ENCODE data around the gene TSPAN8.

Gene TSPAN8

GRCh38 chr12:71139153-71139735 lies 18.6 kb downstream of the TSPAN8 start:
- TF ChIP-seq CTCF (IDR thresholded peaks at IDR 0.05; ENCODE audit: extremely low read depth, missing control alignments), result no peak
- no peak for DNase-seq (ENCODE audit: low spot score)

GRCh38 chr12:71138011-71138410 lies 19.8 kb downstream of the TSPAN8 start:
- DNase-seq (ENCODE audit: low spot score), result no peak
- no peak for TF ChIP-seq CTCF (IDR thresholded peaks at IDR 0.05; ENCODE audit: extremely low read depth, missing control alignments)

- no peak for TF ChIP-seq CTCF (IDR thresholded peaks at IDR 0.05; ENCODE audit: extremely low read depth, missing control alignments)
- no peak for DNase-seq (ENCODE audit: low spot score)
Observed at GRCh38 chr12:71135812-71136176, 22.0 kb downstream of the TSPAN8 start.

- TF ChIP-seq CTCF (IDR thresholded peaks at IDR 0.05; ENCODE audit: extremely low read depth, missing control alignments), result no peak
- no peak for DNase-seq (ENCODE audit: low spot score)
Observed at GRCh38 chr12:71135077-71135811, 22.6 kb downstream of the TSPAN8 start.

- TF ChIP-seq CTCF (IDR thresholded peaks at IDR 0.05; ENCODE audit: extremely low read depth, missing control alignments), result no peak
- no peak for DNase-seq (ENCODE audit: low spot score)
Observed at GRCh38 chr12:71134405-71134804, 23.4 kb downstream of the TSPAN8 start.

DNA sequence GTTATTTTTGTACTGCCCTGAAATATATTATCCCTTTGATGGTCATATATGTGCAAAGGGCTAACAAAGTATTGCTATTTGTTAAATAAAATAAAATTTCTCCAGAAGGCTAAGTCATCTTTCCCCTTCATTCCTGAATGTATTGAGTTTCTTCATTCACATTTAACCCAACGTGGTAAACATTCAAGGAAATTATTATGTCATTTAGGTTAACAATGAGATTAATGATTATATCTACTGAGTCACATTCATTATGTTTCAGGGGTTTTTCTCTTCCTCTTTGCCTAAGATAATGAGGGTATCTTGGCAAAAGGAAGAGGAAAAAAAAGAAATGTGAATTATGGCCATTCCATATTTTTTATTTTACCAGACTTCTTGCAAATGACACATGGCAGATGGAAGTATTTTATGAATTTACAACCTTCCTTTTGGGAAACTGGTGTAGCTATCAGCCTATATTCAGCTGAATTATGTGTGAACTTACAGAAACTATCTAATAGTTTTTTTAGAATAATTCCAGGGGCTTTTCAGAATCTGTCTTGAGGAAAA lies 27.2 kb downstream of the TSPAN8 start:
- no peak for DNase-seq (ENCODE audit: low spot score)

More for the DNA sequence above, 27.2 kb downstream of the TSPAN8 start:
- TF ChIP-seq CTCF (IDR thresholded peaks at IDR 0.05; ENCODE audit: extremely low read depth, missing control alignments), result no peak

Data from GM20000 (cell line).